Measurements from ENCODE around the gene MSANTD1.

Gene MSANTD1

GRCh38 chr4:3248178-3248480 lies 830 bp upstream of the MSANTD1 start:
- DNase-seq (ENCODE audit: low spot score), result no peak

- no peak for DNase-seq (ENCODE audit: low spot score)
These were observed 915 bp downstream of the MSANTD1 start for GRCh38 chr4:3249711-3250437.

- no peak for DNase-seq (ENCODE audit: low spot score)
These were observed 1.5 kb downstream of the MSANTD1 start for GRCh38 chr4:3250438-3250955.

- DNase-seq (ENCODE audit: low spot score), result no peak
These were observed 2.2 kb downstream of the MSANTD1 start for GRCh38 chr4:3250956-3251690.

GRCh38 chr4:3251691-3252479 lies 2.9 kb downstream of the MSANTD1 start:
- no peak for DNase-seq (ENCODE audit: low spot score)

- no peak for DNase-seq (ENCODE audit: low spot score)
These were observed 3.5 kb downstream of the MSANTD1 start for GRCh38 chr4:3252480-3252828.

- DNase-seq (ENCODE audit: low spot score), result no peak
These were observed 4.1 kb downstream of the MSANTD1 start for GRCh38 chr4:3252831-3253641.

- no peak for DNase-seq (ENCODE audit: low spot score)
These were observed 4.8 kb downstream of the MSANTD1 start for GRCh38 chr4:3253808-3254207.

GRCh38 chr4:3254302-3255131 lies 5.6 kb downstream of the MSANTD1 start:
- DNase-seq (ENCODE audit: low spot score), result no peak

GRCh38 chr4:3255611-3256186 lies 6.7 kb downstream of the MSANTD1 start:
- no peak for DNase-seq (ENCODE audit: low spot score)

- no peak for DNase-seq (ENCODE audit: low spot score)
These were observed 7.5 kb downstream of the MSANTD1 start for GRCh38 chr4:3256230-3257102.

GRCh38 chr4:3257103-3257555 lies 8.2 kb downstream of the MSANTD1 start:
- DNase-seq (ENCODE audit: low spot score), result no peak

- no peak for DNase-seq (ENCODE audit: low spot score)
These were observed 8.9 kb downstream of the MSANTD1 start for GRCh38 chr4:3257556-3258482.

GRCh38 chr4:3261411-3262207 lies 12.7 kb downstream of the MSANTD1 start:
- no peak for DNase-seq (ENCODE audit: low spot score)

- no peak for DNase-seq (ENCODE audit: low spot score)
These were observed 13.5 kb downstream of the MSANTD1 start for GRCh38 chr4:3262208-3263052.

- no peak for DNase-seq (ENCODE audit: low spot score)
These were observed 14.3 kb downstream of the MSANTD1 start for GRCh38 chr4:3263053-3263875.
